GF-D8 (cell line): Measurements from ENCODE around the gene REM2.

ENCODE experiments used
- DNase-seq: peaks from one replicate; lab custom pipeline; 2025; lab: John Stamatoyannopoulos, UW

Gene REM2

DNA sequence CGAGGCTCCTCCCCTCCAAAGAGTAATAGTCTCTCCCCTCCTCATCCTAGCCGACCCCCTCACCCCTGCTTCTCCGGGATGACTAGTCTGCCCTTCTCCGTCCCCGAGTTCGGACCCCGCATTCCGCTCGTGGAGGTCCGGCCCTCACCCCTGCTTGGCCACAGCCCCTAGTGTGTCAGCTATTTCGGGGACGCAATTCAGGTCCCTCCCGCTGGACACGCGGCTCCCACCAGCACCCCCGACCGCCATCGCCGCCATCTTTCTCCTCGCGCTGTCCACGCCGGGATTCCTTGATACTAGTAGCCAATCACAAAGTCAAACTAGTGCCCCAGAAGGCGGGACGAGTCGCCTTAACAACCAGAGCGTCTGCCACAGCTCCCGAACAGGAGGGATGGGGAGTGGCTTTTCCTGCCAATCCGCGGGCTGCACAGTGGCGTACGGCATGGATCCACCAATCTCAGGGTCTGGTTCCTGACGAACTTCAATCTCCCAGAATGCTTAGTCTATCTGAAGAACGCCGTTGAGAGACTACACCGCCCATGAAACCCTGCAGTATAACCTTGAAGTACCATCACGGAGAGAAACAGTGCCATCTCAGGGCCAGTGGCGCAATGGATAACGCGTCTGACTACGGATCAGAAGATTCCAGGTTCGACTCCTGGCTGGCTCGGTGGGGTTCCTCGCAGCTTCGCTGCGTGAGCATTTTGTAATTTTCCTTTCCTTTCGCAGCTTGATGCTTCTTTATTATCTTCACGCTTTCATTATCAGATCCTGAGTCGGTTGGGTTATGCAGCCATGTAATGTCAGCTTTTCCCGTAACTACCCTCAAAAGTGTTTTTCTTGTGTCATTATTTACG is 46.3 kb downstream of the REM2 start, which contains the start of gene PRMT5:
Gene PRMT5, minus strand, starts transcription at position 273 of the 857 bp plus-strand sequence. Its CDS starts 15 bp downstream, at position 258.
- peak; percentile 99 for DNase-seq

DNA sequence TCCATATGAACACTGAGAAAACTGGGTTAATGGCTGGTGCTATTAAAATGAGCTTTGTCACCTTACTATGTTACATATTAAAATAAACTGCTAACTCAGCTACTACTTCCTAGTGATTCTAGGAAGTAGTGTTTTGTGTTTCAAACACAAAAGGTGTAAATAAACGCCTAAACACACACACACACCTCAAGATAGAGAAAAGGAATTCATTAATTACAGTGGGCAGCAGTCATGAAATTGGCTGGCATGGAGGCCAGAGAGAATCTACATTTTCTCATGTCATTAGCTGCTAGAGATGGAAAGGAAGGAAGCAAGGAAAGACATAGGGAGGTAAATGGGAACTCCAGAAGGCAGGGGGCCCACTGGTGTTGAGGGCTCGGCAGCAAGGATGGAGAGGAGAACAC is 46.9 kb downstream of the REM2 start:
- no peak for DNase-seq

DNA sequence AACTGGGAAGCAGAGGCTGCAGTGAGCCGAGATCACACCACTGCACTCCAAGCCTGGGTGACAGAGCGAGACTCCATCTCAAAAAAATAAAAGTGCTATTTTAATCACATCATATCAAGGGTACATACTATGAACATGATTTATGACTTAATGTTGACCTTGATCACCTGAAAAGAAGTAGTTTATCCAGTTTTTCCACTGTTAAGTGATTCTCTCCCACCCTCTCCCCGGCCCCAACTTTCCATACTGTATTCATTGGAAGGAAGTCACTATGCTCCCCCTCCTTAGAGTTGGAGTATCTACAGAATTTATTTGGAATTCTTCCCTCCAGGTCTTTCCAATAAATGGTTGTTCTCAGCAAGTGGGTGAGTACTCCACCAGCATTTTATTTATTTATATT is 49.1 kb downstream of the REM2 start:
- DNase-seq: no peak

DNA sequence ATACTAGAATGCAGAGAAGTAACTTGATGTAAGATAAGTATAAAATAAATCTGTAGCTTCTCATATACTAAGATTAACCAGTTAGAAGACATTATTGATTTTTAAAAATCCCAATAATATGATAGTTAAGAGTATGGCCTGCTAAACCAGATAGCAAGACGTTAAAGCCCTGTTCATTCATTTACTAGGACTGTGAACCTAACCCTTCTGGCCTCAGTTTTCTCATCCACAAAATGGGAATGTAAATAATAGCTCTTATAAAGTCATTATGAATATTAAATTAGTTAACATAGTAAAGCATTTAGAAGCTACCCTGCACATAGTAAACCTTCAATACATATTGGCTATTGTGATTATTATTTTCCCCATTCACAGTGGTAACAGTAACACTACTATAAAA is 52.1 kb downstream of the REM2 start:
- no peak for DNase-seq
